Astrocyte of the spinal cord (primary cell): ENCODE results near the gene FNDC3A.
A peak's percentile ranks its signal among the peaks of the same experiment; 100 is the strongest.

Experiments used
- DNase-seq: peaks from one replicate; pipeline ENCODE4 v3.0.0; 2011; ENCODE audit warnings: low read depth, low spot score
- H3K4me3 ChIP-seq: 2 replicates; pipeline ENCODE4 v1.5.1; 2011; ENCODE audit warnings: low read depth, mild to moderate bottlenecking, low read length, moderate library complexity
- in situ Hi-C: cut with HindIII; loops from 2 replicates; pipeline ENCODE4 v1.10.0; 2017; ENCODE audit warnings: low sequenced_read_pairs
- TF ChIP-seq, protein P1 (sequence below): IDR thresholded peaks from 2 replicates; pipeline ENCODE4 v1.5.1; 2012; ENCODE audit warnings: low read depth, mild to moderate bottlenecking, low read length, inconsistent platforms

FNDC3A gene

DNA sequence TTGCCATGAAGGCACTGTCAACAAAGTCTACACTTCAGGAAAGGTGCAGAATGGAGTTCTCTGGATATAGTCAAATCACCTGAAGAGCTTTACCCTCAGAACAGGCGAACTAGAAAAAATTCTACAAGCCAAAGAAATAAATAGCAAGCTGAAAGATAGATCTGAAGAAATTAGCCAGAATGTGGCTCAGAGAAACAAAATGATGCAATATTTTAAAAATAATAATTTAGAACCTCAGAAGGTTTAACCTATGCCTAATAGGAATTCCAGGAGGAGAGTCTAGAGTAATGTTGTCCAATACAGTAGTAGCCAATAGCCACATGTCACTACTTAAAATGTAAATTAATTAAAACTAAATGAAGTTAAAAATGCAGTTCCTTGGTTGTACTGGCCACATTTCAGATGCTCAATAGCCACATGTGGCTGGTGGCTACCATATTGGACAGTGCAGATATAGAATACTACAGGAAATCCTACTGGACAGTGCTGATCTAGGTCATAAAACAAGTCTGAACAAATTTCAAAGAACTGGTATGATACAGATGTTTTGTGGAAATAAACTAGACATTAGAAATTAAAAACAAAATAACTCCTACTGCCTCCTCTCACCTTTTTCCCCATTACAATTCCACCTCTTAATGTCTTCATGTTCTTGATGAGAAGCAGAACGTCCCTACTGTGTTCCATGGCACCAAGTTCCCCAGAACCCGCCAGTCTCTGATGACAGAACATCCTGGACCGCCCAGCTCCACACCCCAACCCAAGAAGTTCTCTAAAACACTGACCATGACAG is 271.3 kb downstream of the FNDC3A start:
- in situ Hi-C loops: no loop called here
- no peak for DNase-seq
- TF ChIP-seq, protein P1, sequence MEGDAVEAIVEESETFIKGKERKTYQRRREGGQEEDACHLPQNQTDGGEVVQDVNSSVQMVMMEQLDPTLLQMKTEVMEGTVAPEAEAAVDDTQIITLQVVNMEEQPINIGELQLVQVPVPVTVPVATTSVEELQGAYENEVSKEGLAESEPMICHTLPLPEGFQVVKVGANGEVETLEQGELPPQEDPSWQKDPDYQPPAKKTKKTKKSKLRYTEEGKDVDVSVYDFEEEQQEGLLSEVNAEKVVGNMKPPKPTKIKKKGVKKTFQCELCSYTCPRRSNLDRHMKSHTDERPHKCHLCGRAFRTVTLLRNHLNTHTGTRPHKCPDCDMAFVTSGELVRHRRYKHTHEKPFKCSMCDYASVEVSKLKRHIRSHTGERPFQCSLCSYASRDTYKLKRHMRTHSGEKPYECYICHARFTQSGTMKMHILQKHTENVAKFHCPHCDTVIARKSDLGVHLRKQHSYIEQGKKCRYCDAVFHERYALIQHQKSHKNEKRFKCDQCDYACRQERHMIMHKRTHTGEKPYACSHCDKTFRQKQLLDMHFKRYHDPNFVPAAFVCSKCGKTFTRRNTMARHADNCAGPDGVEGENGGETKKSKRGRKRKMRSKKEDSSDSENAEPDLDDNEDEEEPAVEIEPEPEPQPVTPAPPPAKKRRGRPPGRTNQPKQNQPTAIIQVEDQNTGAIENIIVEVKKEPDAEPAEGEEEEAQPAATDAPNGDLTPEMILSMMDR: no peak
- peak overlapping the region; percentile 97 for H3K4me3 ChIP-seq

DNA sequence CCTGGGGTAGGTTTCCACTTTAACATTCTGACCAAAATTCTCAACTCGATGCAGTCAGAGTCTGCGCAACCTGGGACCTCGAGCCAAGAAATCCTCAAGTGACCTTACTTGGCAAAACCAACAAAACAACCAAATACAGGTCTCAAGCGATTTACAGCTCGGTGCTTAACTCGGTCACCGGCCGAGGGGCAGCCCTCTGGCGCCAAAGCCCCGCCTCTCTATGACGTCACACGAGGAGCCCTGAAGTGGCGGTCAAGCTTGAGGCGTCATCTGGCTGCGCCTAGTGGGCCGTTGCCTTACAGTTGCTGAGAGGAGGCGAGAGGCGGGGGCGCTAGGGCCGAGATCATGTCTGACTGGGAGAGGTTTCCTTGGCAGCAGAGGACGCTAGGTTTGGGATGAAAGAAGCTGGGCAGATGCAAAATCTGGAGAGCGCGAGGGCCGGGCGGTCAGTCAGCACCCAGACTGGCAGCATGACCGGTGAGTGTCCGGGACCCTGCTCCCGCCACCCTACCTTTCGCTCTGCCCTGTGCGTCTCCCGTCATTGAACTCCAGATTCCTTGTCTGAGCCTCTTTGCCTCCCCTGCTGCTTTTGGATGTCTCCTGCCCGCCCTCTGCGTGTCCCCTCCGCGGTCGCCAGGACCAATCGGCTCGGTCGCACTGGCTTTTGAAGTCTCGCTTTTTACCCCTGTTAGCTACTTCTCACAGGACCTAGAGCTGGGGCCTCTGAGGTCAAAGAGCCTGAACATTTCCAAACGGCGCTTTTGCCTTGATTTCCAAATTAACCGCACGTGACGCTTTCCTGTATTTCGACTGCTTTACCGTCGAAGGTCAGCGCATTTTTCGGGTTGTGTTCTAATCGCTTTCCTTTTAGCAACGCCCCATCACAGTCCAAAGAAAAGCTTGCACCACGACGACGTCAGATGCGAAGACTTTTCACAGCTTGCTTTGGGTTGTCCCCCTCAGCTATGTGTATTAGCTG is 272.2 kb downstream of the FNDC3A start, which contains the start of gene CDADC1:
TSS of gene CDADC1 (plus strand) at position 283 of the 979 bp plus-strand sequence. CDS start at position 396, 113 bp downstream.
- peak; percentile 96 for DNase-seq
- TF ChIP-seq, protein P1: no peak
- in situ Hi-C loops: no loop called here
- peak within 1 kb of the TSS; percentile 97 for H3K4me3 ChIP-seq

DNA sequence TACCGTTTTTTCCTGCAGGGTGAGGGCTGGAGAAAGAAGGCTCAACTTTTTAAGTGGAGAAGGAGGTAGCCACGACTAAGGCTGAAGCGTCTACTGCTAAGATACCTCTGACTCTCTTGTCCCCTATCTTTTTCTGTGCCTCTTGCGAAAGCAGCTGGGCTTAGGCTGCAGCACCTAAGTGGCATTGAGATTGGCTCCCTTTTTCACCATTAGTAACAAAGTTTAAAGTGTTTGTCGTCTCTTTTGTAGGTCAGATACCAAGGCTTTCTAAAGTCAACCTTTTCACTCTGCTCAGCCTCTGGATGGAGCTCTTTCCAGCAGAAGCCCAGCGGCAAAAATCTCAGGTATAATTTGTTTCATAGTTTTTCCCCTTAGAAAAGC is 272.9 kb downstream of the FNDC3A start:
- TF ChIP-seq, protein P1: peak; percentile 35
- DNase-seq: peak; percentile 25
- H3K4me3 ChIP-seq: peak overlapping the region; percentile 97
- in situ Hi-C loops: no loop called here

DNA sequence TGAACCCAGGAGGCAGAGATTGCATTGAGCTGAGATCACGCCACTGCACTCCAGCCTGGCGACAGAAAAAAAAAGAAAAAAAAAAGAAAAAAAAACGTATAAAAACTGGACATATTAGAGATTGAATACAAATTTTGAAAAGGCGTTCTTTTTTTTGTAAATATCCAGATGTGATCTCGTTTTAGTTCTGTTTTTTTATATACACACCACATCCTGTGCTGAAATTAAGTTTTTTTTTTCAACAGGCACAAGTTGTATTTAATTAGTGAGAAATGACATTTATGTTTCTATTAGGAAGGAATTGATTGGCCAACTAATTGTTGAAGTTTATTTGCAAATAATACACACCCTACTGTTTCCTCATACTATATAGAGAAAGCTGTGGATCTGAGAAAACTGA is 275.6 kb downstream of the FNDC3A start:
- no peak overlapping the region for H3K4me3 ChIP-seq
- TF ChIP-seq, protein P1: no peak
- in situ Hi-C loops: no loop called here
- DNase-seq: no peak

DNA sequence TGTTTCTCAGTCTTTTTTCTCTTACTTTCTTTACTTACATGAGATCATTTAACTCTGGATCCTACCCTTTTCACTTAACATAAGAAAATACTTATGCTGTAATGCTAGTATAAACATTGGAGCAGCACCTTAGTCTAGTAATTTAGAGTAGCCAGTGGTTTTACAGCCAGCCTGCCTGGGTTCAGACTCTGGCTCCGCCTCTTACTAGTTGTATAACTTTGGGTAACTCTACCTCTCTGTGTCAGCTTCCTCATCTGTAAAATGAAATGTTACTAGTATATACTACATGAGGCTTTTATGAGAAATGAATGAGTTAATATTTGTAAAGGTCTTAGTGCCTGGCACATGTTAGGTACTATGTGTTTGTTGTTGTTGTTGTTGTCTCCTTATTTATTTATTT is 277.6 kb downstream of the FNDC3A start:
- H3K4me3 ChIP-seq: no peak overlapping the region
- TF ChIP-seq, protein P1: no peak
- in situ Hi-C loops: no loop called here
- DNase-seq: no peak

DNA sequence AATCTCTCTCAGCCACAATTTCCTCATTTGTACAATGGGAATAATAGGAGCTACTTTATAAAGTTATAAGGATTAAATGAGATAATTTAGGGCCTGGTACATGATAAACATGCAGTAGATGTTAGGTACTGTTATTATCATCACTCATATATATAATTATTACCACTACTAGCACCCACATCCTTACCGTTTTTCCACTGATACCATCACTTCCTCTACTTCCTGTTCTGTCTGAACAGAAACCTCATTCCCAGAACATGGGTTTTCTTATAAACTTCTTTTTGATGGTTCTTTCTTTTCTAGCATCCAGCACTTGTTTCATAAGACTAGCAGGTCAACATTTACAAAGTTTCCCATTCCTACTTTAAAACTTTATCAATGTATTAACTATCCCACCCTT is 278.3 kb downstream of the FNDC3A start:
- TF ChIP-seq, protein P1: no peak
- in situ Hi-C loops: no loop called here
- DNase-seq: no peak
- H3K4me3 ChIP-seq: no peak overlapping the region
